ENCODE measurements around the gene CHMP2B.

DNA sequence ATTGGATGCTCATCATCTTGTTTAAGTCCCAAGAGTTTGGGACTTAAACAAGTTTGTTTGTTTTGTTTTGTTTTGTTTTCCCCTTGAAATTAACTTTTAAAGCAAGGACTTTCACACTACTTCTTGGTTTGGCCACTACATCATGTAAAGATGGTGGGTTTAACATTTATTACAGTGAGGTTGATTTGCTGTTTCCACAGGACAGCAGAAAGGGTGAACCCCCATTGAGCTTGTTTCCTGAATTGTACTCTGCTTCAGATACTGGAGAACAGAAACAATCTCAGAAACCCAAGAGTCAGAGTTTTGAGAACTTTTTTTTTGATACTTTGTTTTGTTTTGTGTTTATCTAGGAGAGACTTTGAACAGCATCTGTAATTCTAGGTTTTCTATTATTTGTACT is 42.6 kb downstream of the CHMP2B start:
- TF ChIP-seq, protein P1, sequence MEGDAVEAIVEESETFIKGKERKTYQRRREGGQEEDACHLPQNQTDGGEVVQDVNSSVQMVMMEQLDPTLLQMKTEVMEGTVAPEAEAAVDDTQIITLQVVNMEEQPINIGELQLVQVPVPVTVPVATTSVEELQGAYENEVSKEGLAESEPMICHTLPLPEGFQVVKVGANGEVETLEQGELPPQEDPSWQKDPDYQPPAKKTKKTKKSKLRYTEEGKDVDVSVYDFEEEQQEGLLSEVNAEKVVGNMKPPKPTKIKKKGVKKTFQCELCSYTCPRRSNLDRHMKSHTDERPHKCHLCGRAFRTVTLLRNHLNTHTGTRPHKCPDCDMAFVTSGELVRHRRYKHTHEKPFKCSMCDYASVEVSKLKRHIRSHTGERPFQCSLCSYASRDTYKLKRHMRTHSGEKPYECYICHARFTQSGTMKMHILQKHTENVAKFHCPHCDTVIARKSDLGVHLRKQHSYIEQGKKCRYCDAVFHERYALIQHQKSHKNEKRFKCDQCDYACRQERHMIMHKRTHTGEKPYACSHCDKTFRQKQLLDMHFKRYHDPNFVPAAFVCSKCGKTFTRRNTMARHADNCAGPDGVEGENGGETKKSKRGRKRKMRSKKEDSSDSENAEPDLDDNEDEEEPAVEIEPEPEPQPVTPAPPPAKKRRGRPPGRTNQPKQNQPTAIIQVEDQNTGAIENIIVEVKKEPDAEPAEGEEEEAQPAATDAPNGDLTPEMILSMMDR (IDR thresholded peaks at IDR 0.05 in 2 of 3, conservative IDR thresholded peaks at IDR 0.05 in 1 of 3; ENCODE audit: borderline replicate concordance in 1 of 3, insufficient read depth in 1 of 3, low read depth in 2 of 3, low read length in 2 of 3), result no peak
- no peak for TF ChIP-seq SP1 (IDR thresholded peaks at IDR 0.05; ENCODE audit: low read depth)

Measured in HCT116 (cell line).